Nucleus accumbens (tissue), 56 donors: ENCODE results near the gene PDCL3.

ENCODE experiments used
- DNase-seq, 56 donors: peaks; one replicate each; lab custom pipeline; 2025; lab: John Stamatoyannopoulos, UW

Gene PDCL3

GRCh38 chr2:100562613-100563406, at the start of gene PDCL3:
TSS of gene PDCL3 (plus strand) at chr2:100562993. CDS start at chr2:100563068, 75 bp downstream.
- peak; percentile 70 to 98 (median 93) for DNase-seq

- DNase-seq: no peak
Observed at GRCh38 chr2:100513650-100514049, 49.1 kb upstream of the PDCL3 start.

- no peak for DNase-seq
Observed at GRCh38 chr2:100517556-100517955, 45.2 kb upstream of the PDCL3 start.

- no peak for DNase-seq
Observed at GRCh38 chr2:100518801-100519200, 44.0 kb upstream of the PDCL3 start.

- DNase-seq: no peak
Observed at GRCh38 chr2:100520224-100520623, 42.6 kb upstream of the PDCL3 start.

GRCh38 chr2:100522430-100522829, 40.4 kb upstream of the PDCL3 start:
- DNase-seq: no peak

- DNase-seq: peak in 2 of 56 donors; percentile 7 to 36
Observed at GRCh38 chr2:100524331-100524730, 38.5 kb upstream of the PDCL3 start.

- no peak for DNase-seq
Observed at GRCh38 chr2:100526868-100527267, 35.9 kb upstream of the PDCL3 start.

GRCh38 chr2:100527440-100528015, 35.3 kb upstream of the PDCL3 start:
- DNase-seq: no peak

- DNase-seq: no peak
Observed at GRCh38 chr2:100529176-100529575, 33.6 kb upstream of the PDCL3 start.

GRCh38 chr2:100529900-100530299, 32.9 kb upstream of the PDCL3 start:
- no peak for DNase-seq

- DNase-seq: no peak
Observed at GRCh38 chr2:100535855-100536254, 26.9 kb upstream of the PDCL3 start.

- no peak for DNase-seq
Observed at GRCh38 chr2:100537918-100538317, 24.9 kb upstream of the PDCL3 start.

GRCh38 chr2:100539221-100539620, 23.6 kb upstream of the PDCL3 start:
- DNase-seq: no peak

GRCh38 chr2:100541404-100541803, 21.4 kb upstream of the PDCL3 start:
- no peak for DNase-seq

- no peak for DNase-seq
Observed at GRCh38 chr2:100542418-100542817, 20.4 kb upstream of the PDCL3 start.

GRCh38 chr2:100544911-100545596, 17.7 kb upstream of the PDCL3 start:
- no peak for DNase-seq

- no peak for DNase-seq
Observed at GRCh38 chr2:100546469-100546868, 16.3 kb upstream of the PDCL3 start.

GRCh38 chr2:100548771-100549170, 14.0 kb upstream of the PDCL3 start:
- DNase-seq: peak in 40 of 56 donors; percentile 9 to 83 (median 36)

GRCh38 chr2:100551303-100551702, 11.5 kb upstream of the PDCL3 start:
- DNase-seq: no peak

- no peak for DNase-seq
Observed at GRCh38 chr2:100554798-100555407, 7.9 kb upstream of the PDCL3 start.
